ENCODE results near the gene TTC7B.
"Not testable (repeated sequence)": the region's sequence is repeated elsewhere in the genome, so short reads cannot be mapped to it uniquely, and the experiment has no call there.

Gene TTC7B

GRCh38 chr14:90538095-90538494 lies 278.1 kb downstream of the TTC7B start:
- DNase-seq: no peak

- DNase-seq: no peak
Measured at GRCh38 chr14:90536511-90537191, 279.6 kb downstream of the TTC7B start.

- no peak for DNase-seq
Measured at GRCh38 chr14:90536092-90536491, 280.1 kb downstream of the TTC7B start.

GRCh38 chr14:90535556-90536090 lies 280.6 kb downstream of the TTC7B start:
- DNase-seq: no peak

- no peak for DNase-seq
Measured at GRCh38 chr14:90534838-90535555, 281.2 kb downstream of the TTC7B start.

GRCh38 chr14:90534091-90534837 lies 282.0 kb downstream of the TTC7B start:
- peak; percentile 55 for DNase-seq

GRCh38 chr14:90533591-90534021 lies 282.6 kb downstream of the TTC7B start:
- peak; percentile 19 for DNase-seq

GRCh38 chr14:90532826-90533525 lies 283.3 kb downstream of the TTC7B start:
- no peak for DNase-seq

GRCh38 chr14:90531497-90531896 lies 284.7 kb downstream of the TTC7B start:
- DNase-seq: no peak

- no peak for DNase-seq
Measured at GRCh38 chr14:90530523-90530922, 285.7 kb downstream of the TTC7B start.

- no peak for DNase-seq
Measured at GRCh38 chr14:90527978-90528377, 288.3 kb downstream of the TTC7B start.

- not testable (repeated sequence) for DNase-seq
Measured at GRCh38 chr14:90526536-90526935, 289.7 kb downstream of the TTC7B start.

- not testable (repeated sequence) for DNase-seq
Measured at GRCh38 chr14:90525353-90526028, 290.7 kb downstream of the TTC7B start.

- no peak for DNase-seq
Measured at GRCh38 chr14:90523961-90524875, 292.0 kb downstream of the TTC7B start.

- DNase-seq: no peak
Measured at GRCh38 chr14:90523544-90523943, 292.7 kb downstream of the TTC7B start.

- DNase-seq: no peak
Measured at GRCh38 chr14:90522571-90523191, 293.5 kb downstream of the TTC7B start.

GRCh38 chr14:90521930-90522483 lies 294.2 kb downstream of the TTC7B start:
- no peak for DNase-seq

GRCh38 chr14:90521084-90521929 lies 294.9 kb downstream of the TTC7B start:
- no peak for DNase-seq

- DNase-seq: no peak
Measured at GRCh38 chr14:90520326-90520725, 295.9 kb downstream of the TTC7B start.
